ENCODE measurements around the gene PLCL1. TPM values are rescaled to one million over a fixed set of nuclear protein-coding genes. Genes with fewer than 3 reads are reported as not detected.

PLCL1 gene
- total and polyA plus RNA-seq, 10 of the 15 experiments (the other 5 are each of a cell fraction or from before 2014, with no cell fraction given): 0.03 to 1.5 (median 0.22) TPM

DNA sequence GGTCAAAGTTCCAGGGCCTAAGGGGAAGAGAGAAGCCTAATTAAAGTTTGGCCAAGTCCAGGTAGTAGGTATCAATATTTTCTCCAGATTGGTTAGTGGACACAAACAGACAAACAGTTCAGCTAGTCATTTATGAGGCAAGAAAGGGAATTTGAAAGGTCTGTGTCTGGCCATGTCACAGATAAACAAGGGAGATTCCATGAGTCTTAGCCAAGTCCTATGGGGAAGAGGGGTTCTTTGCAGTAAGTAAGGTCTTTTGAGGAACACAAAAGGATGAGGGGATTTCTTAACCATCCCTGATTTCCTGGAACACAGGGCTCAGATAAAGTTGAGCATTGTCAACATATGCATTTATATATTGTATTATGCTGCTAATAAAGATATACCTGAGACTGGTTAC lies 310.8 kb downstream of the PLCL1 start:
- Histone ChIP-seq H3K79me2 (ENCODE audit: control insufficient read depth, insufficient read depth, low read length) (no peaks in the 10 kb centered on the region), H3K4me1 (ENCODE audit: control insufficient read depth, insufficient read depth, low read length) (no peaks in the 10 kb centered on the region), H2AFZ (ENCODE audit: control insufficient read depth, low read depth, low read length) (no peak overlapping the region), H3K9me3 (replicated peaks; ENCODE audit: control insufficient read depth, insufficient read depth, low read length) (no peaks in the 10 kb centered on the region), H3K4me3 (no peak overlapping the region), H3K4me2 (ENCODE audit: control insufficient read depth, insufficient read depth) (no peak overlapping the region), H4K20me1 (ENCODE audit: control insufficient read depth, insufficient read depth) (no peaks in the 10 kb centered on the region), H3K9ac (ENCODE audit: control insufficient read depth, insufficient read depth, low read length) (no peak overlapping the region), H3K36me3 (ENCODE audit: control insufficient read depth in 2 of 2, insufficient read depth in 2 of 2, low read length in 1 of 2) (no peaks in the 10 kb centered on the region), H3K27ac (ENCODE audit: control insufficient read depth, insufficient read depth) (no peak overlapping the region), H3K27me3 (replicated peaks in 1 of 2; ENCODE audit: control insufficient read depth in 2 of 2, insufficient read depth in 2 of 2, low read length in 1 of 2) (no peaks in the 10 kb centered on the region)
- TF ChIP-seq JUND (IDR thresholded peaks at IDR 0.05; ENCODE audit: low read depth, low read length): no peak
- no peak for TF ChIP-seq ZBED1 (IDR thresholded peaks at IDR 0.05; ENCODE audit: borderline replicate concordance)
- no peak for TF ChIP-seq CEBPB (IDR thresholded peaks at IDR 0.05; ENCODE audit: borderline replicate concordance in 1 of 2, low read depth in 2 of 2, low read length in 2 of 2)
- no peak for TF ChIP-seq KDM1A (IDR thresholded peaks at IDR 0.05; ENCODE audit: borderline replicate concordance)
- TF ChIP-seq PML (IDR thresholded peaks at IDR 0.05; ENCODE audit: low read length): no peak
- no peak for TF ChIP-seq TCF3 (IDR thresholded peaks at IDR 0.05; ENCODE audit: borderline replicate concordance, insufficient read depth, low read depth, low read length)
- no peak for TF ChIP-seq ZZZ3 (IDR thresholded peaks at IDR 0.05; ENCODE audit: control insufficient read depth, insufficient read length, low read depth)
- TF ChIP-seq CHD4 (IDR thresholded peaks at IDR 0.05): no peak
- TF ChIP-seq, protein P1, sequence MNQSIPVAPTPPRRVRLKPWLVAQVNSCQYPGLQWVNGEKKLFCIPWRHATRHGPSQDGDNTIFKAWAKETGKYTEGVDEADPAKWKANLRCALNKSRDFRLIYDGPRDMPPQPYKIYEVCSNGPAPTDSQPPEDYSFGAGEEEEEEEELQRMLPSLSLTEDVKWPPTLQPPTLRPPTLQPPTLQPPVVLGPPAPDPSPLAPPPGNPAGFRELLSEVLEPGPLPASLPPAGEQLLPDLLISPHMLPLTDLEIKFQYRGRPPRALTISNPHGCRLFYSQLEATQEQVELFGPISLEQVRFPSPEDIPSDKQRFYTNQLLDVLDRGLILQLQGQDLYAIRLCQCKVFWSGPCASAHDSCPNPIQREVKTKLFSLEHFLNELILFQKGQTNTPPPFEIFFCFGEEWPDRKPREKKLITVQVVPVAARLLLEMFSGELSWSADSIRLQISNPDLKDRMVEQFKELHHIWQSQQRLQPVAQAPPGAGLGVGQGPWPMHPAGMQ (IDR thresholded peaks at IDR 0.05; ENCODE audit: borderline replicate concordance): no peak
- TF ChIP-seq, protein P2, sequence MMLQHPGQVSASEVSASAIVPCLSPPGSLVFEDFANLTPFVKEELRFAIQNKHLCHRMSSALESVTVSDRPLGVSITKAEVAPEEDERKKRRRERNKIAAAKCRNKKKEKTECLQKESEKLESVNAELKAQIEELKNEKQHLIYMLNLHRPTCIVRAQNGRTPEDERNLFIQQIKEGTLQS (IDR thresholded peaks at IDR 0.05; ENCODE audit: borderline replicate concordance, extremely low read depth, low read depth, low read length): no peak
- TF ChIP-seq KLF5 (IDR thresholded peaks at IDR 0.05; ENCODE audit: partially characterized antibody): no peak
- TF ChIP-seq, protein P3, sequence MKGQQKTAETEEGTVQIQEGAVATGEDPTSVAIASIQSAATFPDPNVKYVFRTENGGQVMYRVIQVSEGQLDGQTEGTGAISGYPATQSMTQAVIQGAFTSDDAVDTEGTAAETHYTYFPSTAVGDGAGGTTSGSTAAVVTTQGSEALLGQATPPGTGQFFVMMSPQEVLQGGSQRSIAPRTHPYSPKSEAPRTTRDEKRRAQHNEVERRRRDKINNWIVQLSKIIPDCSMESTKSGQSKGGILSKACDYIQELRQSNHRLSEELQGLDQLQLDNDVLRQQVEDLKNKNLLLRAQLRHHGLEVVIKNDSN (IDR thresholded peaks at IDR 0.05; ENCODE audit: borderline replicate concordance, extremely low read length, insufficient read depth, low read depth, low read length): no peak
- no peak for TF ChIP-seq ZNF24 (IDR thresholded peaks at IDR 0.05)
- TF ChIP-seq RB1 (IDR thresholded peaks at IDR 0.05; ENCODE audit: borderline replicate concordance): no peak
- intact Hi-C loops (cut with micrococcal nuclease; ENCODE audit: unreplicated experiment): no loop called here
- DNase-seq (ENCODE audit: low read depth, low spot score) (no peak), FAIRE-seq (no peak), ATAC-seq (no peak)
- ChIA-PET CTCF (interaction anchor here (1.8 kb wide), 1 partner anchor 12 kb away, joined by 3 read pairs; no protein-coding TSS in a partner anchor), POLR2A (no interaction called here), RAD21 (ENCODE audit: unreplicated experiment) (no interaction called here), SMC1A (ENCODE audit: uncharacterized antibody, unreplicated experiment) (interaction anchor here (1.1 to 4.5 kb wide), 2 partner anchors 9 to 17 kb away, joined by 3 to 17 read pairs; no protein-coding TSS in a partner anchor)
- no TSS peak for BruUV-seq (replicated peaks)
- in situ Hi-C loops (cut with MboI): no loop called here
